C4-2B (cell line): ENCODE data around the gene UQCRC2.

Source experiments
- H3K27ac ChIP-seq: fragments of 450-650 bp; 2 replicates; pipeline ENCODE4 v1.5.1; 2017
- ZFX ChIP-seq: fragments of 450-650 bp; IDR thresholded peaks from 2 replicates; pipeline ENCODE4 v1.6.1; 2017
- TF ChIP-seq, protein P1 (sequence below): fragments of 450-650 bp; conservative IDR thresholded peaks from 2 replicates; pipeline ENCODE4 v1.5.1; 2017; ENCODE audit warnings: mild to moderate bottlenecking

The UQCRC2 gene

GRCh38 chr16:21985524-21985923 is 32.4 kb downstream of the UQCRC2 start:
- H3K27ac ChIP-seq: no peak overlapping the region
- TF ChIP-seq, protein P1, sequence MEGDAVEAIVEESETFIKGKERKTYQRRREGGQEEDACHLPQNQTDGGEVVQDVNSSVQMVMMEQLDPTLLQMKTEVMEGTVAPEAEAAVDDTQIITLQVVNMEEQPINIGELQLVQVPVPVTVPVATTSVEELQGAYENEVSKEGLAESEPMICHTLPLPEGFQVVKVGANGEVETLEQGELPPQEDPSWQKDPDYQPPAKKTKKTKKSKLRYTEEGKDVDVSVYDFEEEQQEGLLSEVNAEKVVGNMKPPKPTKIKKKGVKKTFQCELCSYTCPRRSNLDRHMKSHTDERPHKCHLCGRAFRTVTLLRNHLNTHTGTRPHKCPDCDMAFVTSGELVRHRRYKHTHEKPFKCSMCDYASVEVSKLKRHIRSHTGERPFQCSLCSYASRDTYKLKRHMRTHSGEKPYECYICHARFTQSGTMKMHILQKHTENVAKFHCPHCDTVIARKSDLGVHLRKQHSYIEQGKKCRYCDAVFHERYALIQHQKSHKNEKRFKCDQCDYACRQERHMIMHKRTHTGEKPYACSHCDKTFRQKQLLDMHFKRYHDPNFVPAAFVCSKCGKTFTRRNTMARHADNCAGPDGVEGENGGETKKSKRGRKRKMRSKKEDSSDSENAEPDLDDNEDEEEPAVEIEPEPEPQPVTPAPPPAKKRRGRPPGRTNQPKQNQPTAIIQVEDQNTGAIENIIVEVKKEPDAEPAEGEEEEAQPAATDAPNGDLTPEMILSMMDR: no peak
- TF ChIP-seq ZFX: no peak

GRCh38 chr16:21986692-21987246 is 33.6 kb downstream of the UQCRC2 start:
- no peak overlapping the region for H3K27ac ChIP-seq
- TF ChIP-seq ZFX: no peak
- TF ChIP-seq, protein P1: no peak

DNA sequence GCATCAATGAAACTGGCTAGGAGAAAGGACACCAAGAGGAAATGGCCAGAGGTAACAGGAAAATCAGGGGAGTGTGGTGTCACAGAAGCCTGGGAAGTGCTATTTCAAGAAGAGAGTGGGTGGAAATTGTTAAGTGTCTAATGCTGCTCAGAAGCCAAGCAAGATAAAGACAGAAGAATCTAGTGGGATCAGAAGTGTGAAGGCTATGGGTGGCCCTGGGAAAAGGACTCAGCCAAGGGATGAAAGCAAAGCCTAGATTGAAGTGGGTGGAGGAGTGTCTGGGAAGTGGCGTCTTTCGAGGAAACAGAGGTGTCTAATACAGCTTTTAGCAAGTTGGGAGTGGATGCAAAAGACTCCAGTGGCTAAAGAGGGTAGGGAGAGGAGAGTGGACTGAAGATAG is 34.3 kb downstream of the UQCRC2 start:
- H3K27ac ChIP-seq: no peak overlapping the region
- no peak for TF ChIP-seq ZFX

- H3K27ac ChIP-seq: no peak overlapping the region
- no peak for TF ChIP-seq ZFX
- TF ChIP-seq, protein P1: no peak
Measured at GRCh38 chr16:21989133-21989532, 36.0 kb downstream of the UQCRC2 start.

DNA sequence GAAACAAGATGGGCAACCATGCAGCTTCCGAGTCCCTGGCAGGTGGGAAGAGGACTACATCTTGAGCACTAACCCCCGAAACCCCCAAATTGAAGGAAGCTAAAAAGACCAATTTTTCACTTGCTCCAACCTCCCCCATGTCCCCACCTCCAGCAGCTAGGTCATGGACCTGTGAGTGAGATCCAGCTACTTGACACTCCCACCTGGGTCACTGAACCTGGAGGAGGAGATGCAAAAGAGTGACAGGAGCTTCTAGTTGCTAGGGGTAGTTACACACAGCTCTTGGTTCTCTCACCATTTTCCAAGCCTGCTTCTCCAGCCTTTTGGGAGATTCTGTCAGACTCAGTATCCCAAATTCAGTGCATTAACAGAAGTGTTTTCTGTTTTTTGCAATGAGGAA is 36.6 kb downstream of the UQCRC2 start:
- TF ChIP-seq ZFX: no peak
- TF ChIP-seq, protein P1: no peak

DNA sequence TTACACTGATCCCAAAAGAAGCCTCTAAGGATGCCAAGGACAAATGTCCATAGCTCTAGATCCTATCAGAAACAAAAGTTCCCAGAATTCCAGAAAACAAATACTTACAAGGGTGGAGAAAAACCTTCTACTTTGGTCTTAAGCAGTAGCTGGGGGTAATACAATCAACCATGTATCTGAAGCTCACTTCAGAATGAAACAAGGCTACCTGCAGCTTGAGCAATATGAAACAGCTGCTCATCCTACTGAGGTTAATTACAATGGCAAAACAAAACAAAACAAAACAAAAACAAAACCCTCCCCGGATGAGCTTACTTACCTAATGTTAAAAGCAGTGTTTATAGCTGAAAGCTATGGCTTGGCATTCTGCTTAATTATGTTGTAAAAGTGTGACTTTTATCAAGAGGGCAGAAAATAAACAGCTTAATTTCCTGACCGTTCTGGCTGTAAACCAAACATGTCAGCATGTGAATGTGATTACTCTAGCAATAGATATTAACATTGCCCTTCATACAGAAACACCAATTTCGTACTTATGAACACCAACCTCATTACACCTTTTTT is 37.3 kb downstream of the UQCRC2 start:
- H3K27ac ChIP-seq: no peak overlapping the region
- TF ChIP-seq, protein P1: no peak
- no peak for TF ChIP-seq ZFX

More for the DNA sequence above, 36.6 kb downstream of the UQCRC2 start:
- H3K27ac ChIP-seq: no peak overlapping the region

DNA sequence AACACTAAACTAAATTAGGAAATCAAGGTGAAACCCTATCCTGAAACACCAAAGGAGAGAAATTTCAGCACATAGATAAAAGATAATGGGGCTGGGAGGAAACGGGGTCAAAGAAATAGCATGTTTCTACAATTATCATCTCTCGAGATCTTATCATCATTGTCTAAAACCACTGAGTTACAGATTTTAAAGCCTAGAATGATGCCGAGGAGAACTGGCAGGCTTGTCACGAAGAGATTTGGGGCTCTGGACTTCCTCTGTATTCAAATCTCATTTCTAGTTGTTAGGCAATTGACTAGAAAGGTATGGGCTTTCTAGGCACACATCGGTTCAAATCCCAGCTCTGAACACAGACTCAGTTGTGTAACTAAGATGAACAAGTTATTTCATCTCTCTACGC is 38.5 kb downstream of the UQCRC2 start:
- no peak overlapping the region for H3K27ac ChIP-seq
- TF ChIP-seq ZFX: no peak
- TF ChIP-seq, protein P1: no peak
